Activated naive CD4-positive, alpha-beta T cell treated with anti-CD3 and anti-CD28 coated beads, Interleukin-2, amount 50 U/mL, for 72 hours (primary cell): ENCODE measurements around the gene ZNF773. TPM values are rescaled to one million over a fixed set of nuclear protein-coding genes. Genes with fewer than 3 reads are reported as not detected.
"Not testable (repeated sequence)": the region's sequence is repeated elsewhere in the genome, so short reads cannot be mapped to it uniquely, and the experiment has no call there.

Experiments
- ATAC-seq, 2 donors: fragments of 150-1000 bp; cut with Tn5 transposase; 2 replicates each; pipeline ENCODE4 v1.10.0; 2021; ENCODE audit warnings: mild to moderate bottlenecking in 2 of 2, moderate library complexity in 2 of 2
- DNase-seq, 2 donors: peaks; one replicate each; pipeline ENCODE4 v3.0.0; 2021 to 2022; ENCODE audit warnings: low spot score in 2 of 2
- H3K27ac Mint-ChIP-seq, 2 donors: one replicate each; pipeline ENCODE4 v1.8.0; 2022; ENCODE audit warnings: mild to moderate bottlenecking in 2 of 2, mixed read lengths in 2 of 2
- H3K36me3 Mint-ChIP-seq, 2 donors: one replicate each; pipeline ENCODE4 v1.8.0; 2022; ENCODE audit warnings: mixed read lengths in 2 of 2
- H3K9me3 Mint-ChIP-seq, 2 donors: one replicate each; pipeline ENCODE4 v1.8.0; 2022; ENCODE audit warnings: mixed read lengths in 2 of 2
- total RNA-seq, 2 donors: library from RNA; stranded (reverse); gene quantifications; one replicate each; pipeline ENCODE4 v1.2.3, GENCODE V29; 2022

The ZNF773 gene
- 1 to 10 TPM; 4.2 to 7.0 TPM for total RNA-seq

GRCh38 chr19:57499680-57500395 lies at the start of gene ZNF773:
TSS of gene ZNF773 (plus strand) at chr19:57499938. CDS start at chr19:57500081, 143 bp downstream.
- peak; percentile 90 to 93 for DNase-seq
- peaks cover 37 to 39% of the 10 kb centered on the region in 2 donors for H3K9me3 Mint-ChIP-seq

GRCh38 chr19:57452307-57452706 lies 47.4 kb upstream of the ZNF773 start:
- peaks cover 22 to 28% of the 10 kb centered on the region in 2 donors for H3K9me3 Mint-ChIP-seq

More at GRCh38 chr19:57499680-57500395, at the start of gene ZNF773:
- Mint-ChIP-seq H3K27ac (peak within 1 kb of the TSS; percentile 86 to 96), H3K36me3 (peaks cover 62 to 70% of the 10 kb centered on the region in 2 donors)
- ATAC-seq, result peak; percentile 100

GRCh38 chr19:57465680-57466381 lies 33.9 kb upstream of the ZNF773 start:
- DNase-seq, result peak in 1 of 2 donors; percentile 17

More at GRCh38 chr19:57452307-57452706, 47.4 kb upstream of the ZNF773 start:
- H3K36me3 Mint-ChIP-seq, result peaks cover 52 to 57% of the 10 kb centered on the region in 2 donors
- H3K27ac Mint-ChIP-seq, result no peak overlapping the region
- ATAC-seq, result no peak
- DNase-seq, result no peak

GRCh38 chr19:57466489-57466888 lies 33.2 kb upstream of the ZNF773 start:
- ATAC-seq (no peak), DNase-seq (no peak)
- peaks cover 50 to 58% of the 10 kb centered on the region in 2 donors for H3K9me3 Mint-ChIP-seq
- no peak overlapping the region for H3K27ac Mint-ChIP-seq
- H3K36me3 Mint-ChIP-seq, result peaks cover 46 to 61% of the 10 kb centered on the region in 2 donors

More at GRCh38 chr19:57465680-57466381, 33.9 kb upstream of the ZNF773 start:
- H3K36me3 Mint-ChIP-seq, result peaks cover 40 to 57% of the 10 kb centered on the region in 2 donors
- H3K9me3 Mint-ChIP-seq, result peaks cover 45 to 58% of the 10 kb centered on the region in 2 donors
- ATAC-seq, result peak; percentile 55 to 66
- no peak overlapping the region for H3K27ac Mint-ChIP-seq

- DNase-seq (no peak), ATAC-seq (no peak)
- H3K9me3 Mint-ChIP-seq, result peaks cover 68 to 86% of the 10 kb centered on the region in 2 donors
- no peak overlapping the region for H3K27ac Mint-ChIP-seq
- H3K36me3 Mint-ChIP-seq, result peaks cover 87 to 96% of the 10 kb centered on the region in 2 donors
These were observed 26.1 kb upstream of the ZNF773 start for GRCh38 chr19:57473646-57474045.

- peaks cover 58 to 68% of the 10 kb centered on the region in 2 donors for H3K9me3 Mint-ChIP-seq
- H3K36me3 Mint-ChIP-seq, result peaks cover 71 to 77% of the 10 kb centered on the region in 2 donors
- peak; percentile 78 to 84 for DNase-seq
- peak within 1 kb of the TSS; percentile 90 to 93 for H3K27ac Mint-ChIP-seq
- peak; percentile 100 for ATAC-seq
These were observed 22.3 kb upstream of the ZNF773 start, which contains the start of gene ZNF772 for GRCh38 chr19:57477191-57478008. TSS of gene ZNF772 (minus strand) at chr19:57477566. CDS start at chr19:57477309, 257 bp downstream.

GRCh38 chr19:57487477-57488298 lies 12.1 kb upstream of the ZNF773 start, which contains the start of gene ZNF419:
TSS of gene ZNF419 (plus strand) at chr19:57487750. CDS start at chr19:57487951, 201 bp downstream.
- peak within 1 kb of the TSS; percentile 78 to 91 for H3K27ac Mint-ChIP-seq
- peaks cover 33 to 45% of the 10 kb centered on the region in 2 donors for H3K9me3 Mint-ChIP-seq
- ATAC-seq (peak; percentile 99 to 100), DNase-seq (peak; percentile 90 to 92)
- peaks cover 61 to 66% of the 10 kb centered on the region in 2 donors for H3K36me3 Mint-ChIP-seq

GRCh38 chr19:57488299-57488644 lies 11.5 kb upstream of the ZNF773 start:
- DNase-seq, ATAC-seq: not testable (repeated sequence)
- H3K36me3 Mint-ChIP-seq, result peaks cover 67 to 72% of the 10 kb centered on the region in 2 donors
- peaks cover 38 to 47% of the 10 kb centered on the region in 2 donors for H3K9me3 Mint-ChIP-seq
- H3K27ac Mint-ChIP-seq, result peak overlapping the region in 1 of 2 donors; percentile 78

- ATAC-seq, result not testable (repeated sequence)
- Mint-ChIP-seq H3K27ac (peak overlapping the region; percentile 86 to 96), H3K9me3 (peaks cover 37 to 41% of the 10 kb centered on the region in 2 donors)
These were observed 432 bp upstream of the ZNF773 start for GRCh38 chr19:57499332-57499679.

GRCh38 chr19:57500400-57500799 lies 662 bp downstream of the ZNF773 start:
- not testable (repeated sequence) for DNase-seq

More at GRCh38 chr19:57499332-57499679, 432 bp upstream of the ZNF773 start:
- DNase-seq, result not testable (repeated sequence)
- H3K36me3 Mint-ChIP-seq, result peaks cover 62 to 70% of the 10 kb centered on the region in 2 donors

GRCh38 chr19:57506163-57506562 lies 6.4 kb downstream of the ZNF773 start:
- H3K9me3 Mint-ChIP-seq, result peaks cover 35 to 58% of the 10 kb centered on the region in 2 donors

More at GRCh38 chr19:57500400-57500799, 662 bp downstream of the ZNF773 start:
- Mint-ChIP-seq H3K27ac (peak overlapping the region; percentile 86 to 89), H3K36me3 (peaks cover 64 to 71% of the 10 kb centered on the region in 2 donors), H3K9me3 (peaks cover 33 to 39% of the 10 kb centered on the region in 2 donors)
- not testable (repeated sequence) for ATAC-seq

GRCh38 chr19:57511484-57511883 lies 11.7 kb downstream of the ZNF773 start:
- H3K9me3 Mint-ChIP-seq, result peaks cover 38 to 45% of the 10 kb centered on the region in 2 donors
- H3K36me3 Mint-ChIP-seq, result peaks cover 73 to 77% of the 10 kb centered on the region in 2 donors
- H3K27ac Mint-ChIP-seq, result no peak overlapping the region
- no peak for DNase-seq
- ATAC-seq, result no peak

More at GRCh38 chr19:57506163-57506562, 6.4 kb downstream of the ZNF773 start:
- Mint-ChIP-seq H3K36me3 (peaks cover 85 to 91% of the 10 kb centered on the region in 2 donors), H3K27ac (no peak overlapping the region)
- ATAC-seq (no peak), DNase-seq (no peak)

- DNase-seq, result peak in 1 of 2 donors; percentile 12
- Mint-ChIP-seq H3K36me3 (peaks cover 73 to 77% of the 10 kb centered on the region in 2 donors), H3K9me3 (peaks cover 40 to 44% of the 10 kb centered on the region in 2 donors), H3K27ac (no peak overlapping the region)
- no peak for ATAC-seq
These were observed 13.1 kb downstream of the ZNF773 start for GRCh38 chr19:57512845-57513244.

GRCh38 chr19:57515255-57515654 lies 15.5 kb downstream of the ZNF773 start:
- no peak for ATAC-seq
- peaks cover 38 to 39% of the 10 kb centered on the region in 2 donors for H3K9me3 Mint-ChIP-seq
- H3K36me3 Mint-ChIP-seq, result peaks cover 62 to 66% of the 10 kb centered on the region in 2 donors
- no peak for DNase-seq
- H3K27ac Mint-ChIP-seq, result no peak overlapping the region

GRCh38 chr19:57518021-57518420 lies 18.3 kb downstream of the ZNF773 start:
- ATAC-seq, H3K27ac Mint-ChIP-seq, DNase-seq: not testable (repeated sequence)
- Mint-ChIP-seq H3K36me3 (peaks cover 62 to 65% of the 10 kb centered on the region in 2 donors), H3K9me3 (peaks cover 38 to 40% of the 10 kb centered on the region in 2 donors)
